ENCODE results near the gene GON4L. TPM values are rescaled to one million over a fixed set of nuclear protein-coding genes. Genes with fewer than 3 reads are reported as not detected.

The GON4L gene
- total RNA-seq, 1 experiment from 2014 or later, result 31.2 TPM

GRCh38 chr1:155882766-155883165 is 25.8 kb upstream of the GON4L start:
- H3K36me3 ChIP-seq (ENCODE audit: low read depth, low read length), result no peaks in the 10 kb centered on the region
- no peak overlapping the region for H3K4me3 ChIP-seq (ENCODE audit: low read length)
- H3K27ac ChIP-seq (ENCODE audit: low read length), result no peak overlapping the region
- no peak for TF ChIP-seq EZH2 (IDR thresholded peaks at IDR 0.05; ENCODE audit: low read length, unreplicated experiment)
- TF ChIP-seq EZH2phosphoT487 (IDR thresholded peaks at IDR 0.05; ENCODE audit: borderline replicate concordance, low read length), result no peak
- no peak for TF ChIP-seq CTCF (conservative IDR thresholded peaks at IDR 0.05; ENCODE audit: low read depth, low read length)
- no TSS peak for BruUV-seq (replicated peaks)
- H4K20me1 ChIP-seq (ENCODE audit: low read length), result no peaks in the 10 kb centered on the region
- no peaks in the 10 kb centered on the region for H3K9me3 ChIP-seq (ENCODE audit: low read length)
- H3F3A ChIP-seq (ENCODE audit: low read length, unreplicated experiment), result no peaks in the 10 kb centered on the region
- ATAC-seq (no peak), DNase-seq (no peak)
- H3K4me2 ChIP-seq (ENCODE audit: low read length), result no peak overlapping the region
- no peaks in the 10 kb centered on the region for H3K27me3 ChIP-seq (ENCODE audit: low read length)
- H2AFZ ChIP-seq (ENCODE audit: low read length), result no peak overlapping the region
- intact Hi-C loops (cut with micrococcal nuclease), result no loop called here
- no peaks in the 10 kb centered on the region for H3K79me2 ChIP-seq (ENCODE audit: low read length)
- CTCF ChIA-PET, result interaction anchor here (0.6 kb wide), 2 partner anchors 32 to 125 kb away, joined by 3 to 12 read pairs; no protein-coding TSS in a partner anchor
- H3K9me2 ChIP-seq (replicated peaks; ENCODE audit: low read length), result no peaks in the 10 kb centered on the region
- POLR2A ChIA-PET (ENCODE audit: unreplicated experiment), result interaction anchor here (0.6 to 0.8 kb wide), 3 partner anchors 11 to 235 kb away, joined by 4 to 6 read pairs (median 6); no protein-coding TSS in a partner anchor
- H3K4me1 ChIP-seq (ENCODE audit: insufficient read depth, low read length), result peaks cover 10% of the 10 kb centered on the region
- H3K9ac ChIP-seq (ENCODE audit: low read length), result no peak overlapping the region

- no peak for ATAC-seq
- Histone ChIP-seq H3K9me2 (replicated peaks; ENCODE audit: low read length) (no peaks in the 10 kb centered on the region), H3F3A (ENCODE audit: low read length, unreplicated experiment) (no peaks in the 10 kb centered on the region), H3K4me1 (ENCODE audit: insufficient read depth, low read length) (peaks cover 10% of the 10 kb centered on the region), H3K36me3 (ENCODE audit: low read depth, low read length) (no peaks in the 10 kb centered on the region), H2AFZ (ENCODE audit: low read length) (no peak overlapping the region), H3K4me3 (ENCODE audit: low read length) (no peak overlapping the region), H3K4me2 (ENCODE audit: low read length) (no peak overlapping the region), H4K20me1 (ENCODE audit: low read length) (no peaks in the 10 kb centered on the region), H3K9me3 (ENCODE audit: low read length) (no peaks in the 10 kb centered on the region), H3K27ac (ENCODE audit: low read length) (no peak overlapping the region), H3K9ac (ENCODE audit: low read length) (no peak overlapping the region), H3K27me3 (ENCODE audit: low read length) (no peaks in the 10 kb centered on the region), H3K79me2 (ENCODE audit: low read length) (no peaks in the 10 kb centered on the region)
- POLR2A ChIA-PET (ENCODE audit: unreplicated experiment), result interaction anchor here (0.7 kb wide), 1 partner anchor 21 kb away, joined by 4 read pairs; no protein-coding TSS in a partner anchor
- CTCF ChIA-PET, result interaction anchor here (0.6 kb wide), 1 partner anchor 126 kb away, joined by 12 read pairs; no protein-coding TSS in a partner anchor
- no TSS peak for BruUV-seq (replicated peaks)
- intact Hi-C loops (cut with micrococcal nuclease), result no loop called here
- TF ChIP-seq EZH2phosphoT487 (IDR thresholded peaks at IDR 0.05; ENCODE audit: borderline replicate concordance, low read length) (no peak), CTCF (conservative IDR thresholded peaks at IDR 0.05; ENCODE audit: low read depth, low read length) (no peak), EZH2 (IDR thresholded peaks at IDR 0.05; ENCODE audit: low read length, unreplicated experiment) (no peak)
- no peak for DNase-seq
Observed at GRCh38 chr1:155882235-155882634, 25.2 kb upstream of the GON4L start.

- Histone ChIP-seq H3K4me1 (ENCODE audit: insufficient read depth, low read length) (peaks cover 10% of the 10 kb centered on the region), H3K4me3 (ENCODE audit: low read length) (no peak overlapping the region), H3K27me3 (ENCODE audit: low read length) (no peaks in the 10 kb centered on the region), H4K20me1 (ENCODE audit: low read length) (no peaks in the 10 kb centered on the region), H3K9me2 (replicated peaks; ENCODE audit: low read length) (no peaks in the 10 kb centered on the region), H3K4me2 (ENCODE audit: low read length) (no peak overlapping the region), H3K36me3 (ENCODE audit: low read depth, low read length) (no peaks in the 10 kb centered on the region), H3F3A (ENCODE audit: low read length, unreplicated experiment) (no peaks in the 10 kb centered on the region), H3K9me3 (ENCODE audit: low read length) (no peaks in the 10 kb centered on the region), H2AFZ (ENCODE audit: low read length) (no peak overlapping the region), H3K9ac (ENCODE audit: low read length) (no peak overlapping the region), H3K27ac (ENCODE audit: low read length) (no peak overlapping the region), H3K79me2 (ENCODE audit: low read length) (no peaks in the 10 kb centered on the region)
- no peak for ATAC-seq
- intact Hi-C loops (cut with micrococcal nuclease), result no loop called here
- no peak for TF ChIP-seq EZH2phosphoT487 (IDR thresholded peaks at IDR 0.05; ENCODE audit: borderline replicate concordance, low read length)
- TF ChIP-seq CTCF (conservative IDR thresholded peaks at IDR 0.05; ENCODE audit: low read depth, low read length), result no peak
- no peak for TF ChIP-seq EZH2 (IDR thresholded peaks at IDR 0.05; ENCODE audit: low read length, unreplicated experiment)
- ChIA-PET CTCF (no interaction called here), POLR2A (ENCODE audit: unreplicated experiment) (interaction anchor here (0.6 kb wide), 1 partner anchor 65 kb away, joined by 5 read pairs; no protein-coding TSS in a partner anchor)
- no TSS peak for BruUV-seq (replicated peaks)
- no peak for DNase-seq
Observed at GRCh38 chr1:155880950-155881349, 23.9 kb upstream of the GON4L start.

All from PC-3 (cell line).